ENCODE measurements around the gene SYNJ2.
"Not testable (repeated sequence)": the region's sequence is repeated elsewhere in the genome, so short reads cannot be mapped to it uniquely, and the experiment has no call there.

SYNJ2 gene

GRCh38 chr6:157966589-157966977, 15.1 kb upstream of the SYNJ2 start:
- no peak overlapping the region for H2AFZ ChIP-seq (ENCODE audit: low read depth)
- no peaks in the 10 kb centered on the region for H3K36me3 ChIP-seq (ENCODE audit: insufficient read depth)
- H3K4me2 ChIP-seq = no peak overlapping the region
- H3K9ac ChIP-seq = no peak overlapping the region
- no peaks in the 10 kb centered on the region for H4K20me1 ChIP-seq (ENCODE audit: insufficient read depth)
- no peaks in the 10 kb centered on the region for H3K27me3 ChIP-seq (ENCODE audit: insufficient read depth, low read depth)
- no peak for TF ChIP-seq CTCF (conservative IDR thresholded peaks at IDR 0.05; ENCODE audit: low read depth, low read length)
- no peaks in the 10 kb centered on the region for H3K79me2 ChIP-seq (ENCODE audit: insufficient read depth, low read depth)
- no peaks in the 10 kb centered on the region for H3K4me1 ChIP-seq (ENCODE audit: low read depth, poor library complexity, severe bottlenecking)
- H3K4me3 ChIP-seq (IDR thresholded peaks at IDR 0.05; ENCODE audit: insufficient read depth, low read depth, low read length) = no peak overlapping the region
- no peak overlapping the region for H3K27ac ChIP-seq

GRCh38 chr6:157967020-157967419, 14.6 kb upstream of the SYNJ2 start:
- no peaks in the 10 kb centered on the region for H3K27me3 ChIP-seq (ENCODE audit: insufficient read depth, low read depth)
- H3K4me3 ChIP-seq (IDR thresholded peaks at IDR 0.05; ENCODE audit: insufficient read depth, low read depth, low read length) = no peak overlapping the region
- no peak overlapping the region for H3K27ac ChIP-seq
- no peaks in the 10 kb centered on the region for H4K20me1 ChIP-seq (ENCODE audit: insufficient read depth)
- H3K4me1 ChIP-seq (ENCODE audit: low read depth, poor library complexity, severe bottlenecking) = no peaks in the 10 kb centered on the region
- no peak overlapping the region for H2AFZ ChIP-seq (ENCODE audit: low read depth)
- no peak overlapping the region for H3K9ac ChIP-seq
- no peak overlapping the region for H3K4me2 ChIP-seq
- no peaks in the 10 kb centered on the region for H3K36me3 ChIP-seq (ENCODE audit: insufficient read depth)
- no peaks in the 10 kb centered on the region for H3K79me2 ChIP-seq (ENCODE audit: insufficient read depth, low read depth)
- TF ChIP-seq CTCF (conservative IDR thresholded peaks at IDR 0.05; ENCODE audit: low read depth, low read length) = no peak

GRCh38 chr6:157967486-157967885, 14.2 kb upstream of the SYNJ2 start:
- H3K4me2 ChIP-seq = no peak overlapping the region
- H3K27ac ChIP-seq = no peak overlapping the region
- H3K36me3 ChIP-seq (ENCODE audit: insufficient read depth) = no peaks in the 10 kb centered on the region

GRCh38 chr6:157972177-157972576, 9.5 kb upstream of the SYNJ2 start:
- H3K27ac ChIP-seq; H3K27me3 ChIP-seq (ENCODE audit: insufficient read depth, low read depth); H3K9ac ChIP-seq; H3K36me3 ChIP-seq (ENCODE audit: insufficient read depth); H3K4me3 ChIP-seq (IDR thresholded peaks at IDR 0.05; ENCODE audit: insufficient read depth, low read depth, low read length); H3K79me2 ChIP-seq (ENCODE audit: insufficient read depth, low read depth); H4K20me1 ChIP-seq (ENCODE audit: insufficient read depth); H2AFZ ChIP-seq (ENCODE audit: low read depth); H3K4me1 ChIP-seq (ENCODE audit: low read depth, poor library complexity, severe bottlenecking); H3K4me2 ChIP-seq: not testable (repeated sequence)

More at GRCh38 chr6:157967486-157967885, 14.2 kb upstream of the SYNJ2 start:
- Histone ChIP-seq H3K27me3 (ENCODE audit: insufficient read depth, low read depth) (no peaks in the 10 kb centered on the region), H4K20me1 (ENCODE audit: insufficient read depth) (no peaks in the 10 kb centered on the region), H3K4me3 (IDR thresholded peaks at IDR 0.05; ENCODE audit: insufficient read depth, low read depth, low read length) (no peak overlapping the region), H3K79me2 (ENCODE audit: insufficient read depth, low read depth) (no peaks in the 10 kb centered on the region), H3K4me1 (ENCODE audit: low read depth, poor library complexity, severe bottlenecking) (no peaks in the 10 kb centered on the region), H2AFZ (ENCODE audit: low read depth) (no peak overlapping the region), H3K9ac (no peak overlapping the region)
- no peak for TF ChIP-seq CTCF (conservative IDR thresholded peaks at IDR 0.05; ENCODE audit: low read depth, low read length)

- Histone ChIP-seq H3K36me3 (ENCODE audit: insufficient read depth) (no peaks in the 10 kb centered on the region), H3K4me3 (IDR thresholded peaks at IDR 0.05; ENCODE audit: insufficient read depth, low read depth, low read length) (no peak overlapping the region)
- TF ChIP-seq CTCF (conservative IDR thresholded peaks at IDR 0.05; ENCODE audit: low read depth, low read length) = no peak
Measured at GRCh38 chr6:157974341-157974894, 7.2 kb upstream of the SYNJ2 start.

More at GRCh38 chr6:157974341-157974894, 7.2 kb upstream of the SYNJ2 start:
- H3K4me1 ChIP-seq (ENCODE audit: low read depth, poor library complexity, severe bottlenecking) = no peaks in the 10 kb centered on the region
- H3K27ac ChIP-seq = no peak overlapping the region
- no peak overlapping the region for H3K4me2 ChIP-seq
- no peak overlapping the region for H2AFZ ChIP-seq (ENCODE audit: low read depth)
- no peaks in the 10 kb centered on the region for H3K79me2 ChIP-seq (ENCODE audit: insufficient read depth, low read depth)
- no peak overlapping the region for H3K9ac ChIP-seq
- H3K27me3 ChIP-seq (ENCODE audit: insufficient read depth, low read depth) = no peaks in the 10 kb centered on the region
- no peaks in the 10 kb centered on the region for H4K20me1 ChIP-seq (ENCODE audit: insufficient read depth)
